ENCODE data around the gene DCLK1. TPM values are rescaled to one million over a fixed set of nuclear protein-coding genes. Genes with fewer than 3 reads are reported as not detected.

DCLK1 gene
- total RNA-seq, 1 donor from 2014 or later = 4.5 TPM

GRCh38 chr13:36124236-36124822 lies 6.9 kb downstream of the DCLK1 start:
- TF ChIP-seq CTCF (IDR thresholded peaks at IDR 0.05) = no peak
- DNase-seq = no peak
- Histone ChIP-seq H3K9me3 (no peaks in the 10 kb centered on the region), H3K4me3 (no peak overlapping the region), H3K4me1 (no peaks in the 10 kb centered on the region), H3K36me3 (no peaks in the 10 kb centered on the region), H3K27ac (no peak overlapping the region), H3K27me3 (no peaks in the 10 kb centered on the region)
- intact Hi-C loops (cut with DNase I) = no loop called here
- no peak for ATAC-seq

GRCh38 chr13:36115306-36115705 lies 15.9 kb downstream of the DCLK1 start:
- H3K4me3 ChIP-seq = no peak overlapping the region
- no peaks in the 10 kb centered on the region for H3K27me3 ChIP-seq
- no peaks in the 10 kb centered on the region for H3K4me1 ChIP-seq
- DNase-seq (no peak), ATAC-seq (no peak)
- intact Hi-C loops (cut with DNase I) = no loop called here
- H3K9me3 ChIP-seq = no peaks in the 10 kb centered on the region
- no peak overlapping the region for H3K27ac ChIP-seq
- no peak for TF ChIP-seq CTCF (IDR thresholded peaks at IDR 0.05)
- no peaks in the 10 kb centered on the region for H3K36me3 ChIP-seq

- no peaks in the 10 kb centered on the region for H3K27me3 ChIP-seq
- no peaks in the 10 kb centered on the region for H3K4me1 ChIP-seq
- ATAC-seq = no peak
- intact Hi-C loops (cut with DNase I) = no loop called here
- H3K9me3 ChIP-seq = no peaks in the 10 kb centered on the region
- no peak overlapping the region for H3K4me3 ChIP-seq
- no peak for TF ChIP-seq CTCF (IDR thresholded peaks at IDR 0.05)
- H3K27ac ChIP-seq = no peak overlapping the region
- H3K36me3 ChIP-seq = no peaks in the 10 kb centered on the region
- no peak for DNase-seq
These were observed 16.9 kb downstream of the DCLK1 start for GRCh38 chr13:36114233-36114632.

DNA sequence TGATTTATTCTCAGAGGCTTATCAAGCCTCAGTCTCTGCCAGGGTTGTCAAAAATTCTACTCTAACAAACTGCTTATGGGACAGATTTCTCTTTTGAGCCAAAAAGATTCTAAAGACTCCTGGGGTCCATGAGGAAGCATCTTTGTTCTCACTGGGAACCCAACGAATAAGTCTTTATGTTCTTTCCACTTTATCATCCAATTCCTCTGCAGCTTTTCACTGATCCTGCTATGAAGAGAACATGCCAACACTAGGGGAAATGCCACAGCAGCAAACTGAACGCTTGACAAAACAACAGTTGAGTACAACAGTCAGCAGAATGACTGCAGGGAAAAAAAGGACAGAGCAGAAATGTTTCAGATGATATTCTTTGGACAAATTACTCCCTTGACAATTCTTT lies 22.2 kb downstream of the DCLK1 start:
- no peak overlapping the region for H3K27ac ChIP-seq
- no peak for DNase-seq
- ATAC-seq = no peak
- no peak for TF ChIP-seq CTCF (IDR thresholded peaks at IDR 0.05)
- no peaks in the 10 kb centered on the region for H3K4me1 ChIP-seq
- H3K27me3 ChIP-seq = no peaks in the 10 kb centered on the region
- H3K4me3 ChIP-seq = no peak overlapping the region
- intact Hi-C loops (cut with DNase I) = no loop called here
- H3K9me3 ChIP-seq = no peaks in the 10 kb centered on the region
- no peaks in the 10 kb centered on the region for H3K36me3 ChIP-seq

GRCh38 chr13:36108342-36108741 lies 22.8 kb downstream of the DCLK1 start:
- Histone ChIP-seq H3K4me3 (no peak overlapping the region), H3K27ac (no peak overlapping the region), H3K9me3 (no peaks in the 10 kb centered on the region), H3K4me1 (no peaks in the 10 kb centered on the region), H3K27me3 (no peaks in the 10 kb centered on the region), H3K36me3 (no peaks in the 10 kb centered on the region)
- DNase-seq (no peak), ATAC-seq (no peak)
- intact Hi-C loops (cut with DNase I) = no loop called here
- TF ChIP-seq CTCF (IDR thresholded peaks at IDR 0.05) = no peak

DNA sequence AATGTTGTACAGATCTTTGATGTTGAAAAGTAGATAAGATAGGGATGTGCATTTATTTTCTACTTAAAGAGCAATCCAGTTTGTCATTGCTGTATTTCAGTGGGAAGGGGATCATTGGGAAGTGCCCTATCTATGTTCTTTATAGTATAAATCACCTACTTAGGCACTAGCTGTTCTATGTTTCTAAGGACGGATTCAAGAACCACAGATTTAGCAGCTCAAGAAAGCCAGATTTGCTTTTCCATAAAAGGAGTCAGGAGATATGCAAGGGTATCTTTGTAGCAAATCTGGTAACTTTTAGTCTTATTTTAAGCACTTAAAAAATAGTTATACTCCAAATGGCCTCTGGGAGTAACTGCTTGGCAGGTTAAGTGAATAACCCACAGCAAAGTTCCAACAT lies 23.7 kb downstream of the DCLK1 start:
- Histone ChIP-seq H3K4me1 (no peaks in the 10 kb centered on the region), H3K36me3 (no peaks in the 10 kb centered on the region), H3K27ac (no peak overlapping the region), H3K4me3 (no peak overlapping the region), H3K27me3 (no peaks in the 10 kb centered on the region), H3K9me3 (no peaks in the 10 kb centered on the region)
- no peak for ATAC-seq
- intact Hi-C loops (cut with DNase I) = no loop called here
- no peak for TF ChIP-seq CTCF (IDR thresholded peaks at IDR 0.05)
- DNase-seq = no peak

Data from upper lobe of right lung (tissue), 1 donor.